ENCODE measurements around the gene ASS1.

The ASS1 gene

DNA sequence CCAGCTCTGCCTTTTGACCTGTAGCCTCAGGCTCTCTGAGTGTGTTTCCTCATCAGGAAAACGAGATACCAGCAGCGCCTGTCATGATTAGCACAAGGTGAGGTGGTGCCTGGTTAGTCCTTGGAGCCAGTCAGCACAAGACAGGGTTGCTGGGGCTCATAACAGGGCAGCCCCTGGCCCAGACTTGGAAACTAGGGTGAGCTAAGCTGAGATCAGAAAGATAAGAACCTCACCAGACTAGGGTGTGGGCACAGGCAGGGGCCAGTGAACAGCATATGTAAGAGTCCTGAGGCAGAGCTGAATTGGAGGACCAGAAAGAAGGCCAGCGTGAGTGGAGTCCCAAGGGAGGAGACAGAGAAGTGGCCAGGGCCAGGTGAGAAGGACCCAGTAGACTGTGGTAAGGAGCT is 91.9 kb downstream of the ASS1 start:
- no peak overlapping the region for H3K27ac ChIP-seq (ENCODE audit: low read depth, low read length)
- H3K4me1 ChIP-seq (ENCODE audit: control insufficient read depth, low read length): no peaks in the 10 kb centered on the region
- no peaks in the 10 kb centered on the region for H3K36me3 ChIP-seq (ENCODE audit: control insufficient read depth, low read length)
- H4K20me1 ChIP-seq (ENCODE audit: control insufficient read depth, insufficient read depth, low read depth, low read length): no peaks in the 10 kb centered on the region
- no peak for TF ChIP-seq EZH2phosphoT487 (IDR thresholded peaks at IDR 0.05; ENCODE audit: borderline replicate concordance, low read length)
- TF ChIP-seq, protein P1, sequence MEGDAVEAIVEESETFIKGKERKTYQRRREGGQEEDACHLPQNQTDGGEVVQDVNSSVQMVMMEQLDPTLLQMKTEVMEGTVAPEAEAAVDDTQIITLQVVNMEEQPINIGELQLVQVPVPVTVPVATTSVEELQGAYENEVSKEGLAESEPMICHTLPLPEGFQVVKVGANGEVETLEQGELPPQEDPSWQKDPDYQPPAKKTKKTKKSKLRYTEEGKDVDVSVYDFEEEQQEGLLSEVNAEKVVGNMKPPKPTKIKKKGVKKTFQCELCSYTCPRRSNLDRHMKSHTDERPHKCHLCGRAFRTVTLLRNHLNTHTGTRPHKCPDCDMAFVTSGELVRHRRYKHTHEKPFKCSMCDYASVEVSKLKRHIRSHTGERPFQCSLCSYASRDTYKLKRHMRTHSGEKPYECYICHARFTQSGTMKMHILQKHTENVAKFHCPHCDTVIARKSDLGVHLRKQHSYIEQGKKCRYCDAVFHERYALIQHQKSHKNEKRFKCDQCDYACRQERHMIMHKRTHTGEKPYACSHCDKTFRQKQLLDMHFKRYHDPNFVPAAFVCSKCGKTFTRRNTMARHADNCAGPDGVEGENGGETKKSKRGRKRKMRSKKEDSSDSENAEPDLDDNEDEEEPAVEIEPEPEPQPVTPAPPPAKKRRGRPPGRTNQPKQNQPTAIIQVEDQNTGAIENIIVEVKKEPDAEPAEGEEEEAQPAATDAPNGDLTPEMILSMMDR (IDR thresholded peaks at IDR 0.05; ENCODE audit: low read depth, low read length, poor library complexity, severe bottlenecking): no peak
- H3K9me3 ChIP-seq (ENCODE audit: control insufficient read depth, insufficient read depth, low read length): no peaks in the 10 kb centered on the region
- no peak overlapping the region for H3K4me2 ChIP-seq (ENCODE audit: low read length)
- peaks cover 21% of the 10 kb centered on the region for H3K27me3 ChIP-seq (ENCODE audit: control insufficient read depth, low read length)
- no peaks in the 10 kb centered on the region for H3K79me2 ChIP-seq (ENCODE audit: control insufficient read depth, low read length)
- no peaks in the 10 kb centered on the region for H3F3A ChIP-seq (ENCODE audit: control insufficient read depth, insufficient read depth)
- no peaks in the 10 kb centered on the region for H3K9me2 ChIP-seq (replicated peaks; ENCODE audit: control insufficient read depth, low read length)
- no peak overlapping the region for H3K4me3 ChIP-seq (ENCODE audit: low read length)

DNA sequence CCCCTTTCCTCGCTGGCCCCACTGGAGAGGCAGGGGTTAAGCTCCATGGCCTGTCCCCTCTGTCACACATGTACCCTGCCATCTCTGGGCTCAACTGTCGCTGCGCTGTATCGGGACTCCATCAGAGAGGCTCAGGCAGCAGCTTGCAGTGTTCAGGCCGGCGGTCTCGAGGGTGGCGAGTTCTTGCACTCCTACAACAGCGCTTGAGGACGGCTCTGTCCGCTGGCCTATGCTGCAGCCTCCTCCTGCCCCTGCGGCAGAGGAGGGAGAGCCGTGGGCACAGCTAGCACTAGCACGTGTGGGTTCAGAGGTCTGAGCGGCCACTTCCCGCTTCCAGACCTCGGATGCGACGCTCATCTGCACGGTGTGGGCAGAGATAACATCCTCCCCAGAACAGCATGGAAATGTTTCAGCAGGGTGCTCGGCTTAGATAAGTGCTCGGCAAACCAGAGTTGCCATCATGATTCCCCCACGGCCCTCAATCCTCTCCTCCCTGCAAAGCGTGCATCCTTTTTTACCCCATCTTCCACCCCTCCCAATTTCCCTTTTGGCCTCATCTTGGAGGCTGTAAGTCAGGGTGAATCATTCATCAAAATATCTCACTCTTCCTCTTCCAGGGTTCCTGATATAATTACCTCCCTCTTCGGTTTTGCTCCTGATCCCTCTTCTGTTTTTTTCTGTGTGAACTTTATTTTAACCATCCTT is 92.7 kb downstream of the ASS1 start:
- Histone ChIP-seq H3K9me3 (ENCODE audit: control insufficient read depth, insufficient read depth, low read length) (no peaks in the 10 kb centered on the region), H3K27ac (ENCODE audit: low read depth, low read length) (no peak overlapping the region), H3K9me2 (replicated peaks; ENCODE audit: control insufficient read depth, low read length) (no peaks in the 10 kb centered on the region), H3K36me3 (ENCODE audit: control insufficient read depth, low read length) (no peaks in the 10 kb centered on the region), H3F3A (ENCODE audit: control insufficient read depth, insufficient read depth) (no peaks in the 10 kb centered on the region), H3K4me1 (ENCODE audit: control insufficient read depth, low read length) (no peaks in the 10 kb centered on the region), H4K20me1 (ENCODE audit: control insufficient read depth, insufficient read depth, low read depth, low read length) (no peaks in the 10 kb centered on the region), H3K4me2 (ENCODE audit: low read length) (no peak overlapping the region), H3K27me3 (ENCODE audit: control insufficient read depth, low read length) (peaks cover 21% of the 10 kb centered on the region), H3K4me3 (ENCODE audit: low read length) (no peak overlapping the region), H3K79me2 (ENCODE audit: control insufficient read depth, low read length) (no peaks in the 10 kb centered on the region)
- no peak for TF ChIP-seq EZH2phosphoT487 (IDR thresholded peaks at IDR 0.05; ENCODE audit: borderline replicate concordance, low read length)
- TF ChIP-seq, protein P1 (IDR thresholded peaks at IDR 0.05; ENCODE audit: low read depth, low read length, poor library complexity, severe bottlenecking): no peak

DNA sequence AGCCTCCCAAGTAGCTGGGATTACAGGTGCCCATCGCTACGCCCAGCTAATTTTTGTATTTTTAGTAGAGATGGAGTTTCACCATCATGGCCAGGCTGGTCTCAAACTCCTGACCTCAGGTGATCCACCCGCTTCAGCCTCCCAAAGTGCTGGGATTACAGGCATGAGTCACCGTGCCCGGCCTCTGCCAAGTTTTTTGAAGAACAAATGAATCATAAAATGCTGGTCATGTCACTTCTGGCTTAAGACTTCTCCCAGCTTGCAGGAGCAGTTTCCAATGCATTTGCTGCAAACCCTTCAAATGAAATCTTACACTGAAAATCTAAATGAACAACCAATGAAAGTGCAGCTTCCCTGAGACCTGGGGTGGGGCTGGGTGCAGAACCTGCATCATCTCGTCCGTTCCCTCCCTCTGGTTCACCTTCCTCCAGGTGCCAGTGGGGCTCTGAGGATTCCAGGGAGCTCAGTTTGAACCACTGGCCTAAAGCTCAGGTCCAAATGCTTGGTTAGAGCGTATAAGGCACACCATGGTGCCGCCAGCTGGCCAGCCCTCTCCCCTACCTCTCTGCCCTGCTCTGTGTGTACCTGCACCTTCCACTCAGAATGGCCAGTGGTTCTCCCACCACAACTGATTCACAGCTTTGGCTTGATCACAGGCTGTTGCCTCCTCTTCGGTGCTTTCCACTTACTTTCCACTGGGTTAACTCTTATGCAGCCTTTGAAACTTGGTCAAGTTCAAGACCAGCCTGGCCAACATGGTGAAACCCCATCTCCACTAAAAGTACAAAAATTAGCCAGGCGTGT is 94.9 kb downstream of the ASS1 start:
- H3K9me3 ChIP-seq (ENCODE audit: control insufficient read depth, insufficient read depth, low read length): no peaks in the 10 kb centered on the region
- peaks cover 21% of the 10 kb centered on the region for H3K27me3 ChIP-seq (ENCODE audit: control insufficient read depth, low read length)
- no peak overlapping the region for H3K4me3 ChIP-seq (ENCODE audit: low read length)
- H3K79me2 ChIP-seq (ENCODE audit: control insufficient read depth, low read length): no peaks in the 10 kb centered on the region
- H3F3A ChIP-seq (ENCODE audit: control insufficient read depth, insufficient read depth): no peaks in the 10 kb centered on the region
- H3K27ac ChIP-seq (ENCODE audit: low read depth, low read length): no peak overlapping the region
- no peaks in the 10 kb centered on the region for H3K36me3 ChIP-seq (ENCODE audit: control insufficient read depth, low read length)
- no peak overlapping the region for H3K4me2 ChIP-seq (ENCODE audit: low read length)
- no peaks in the 10 kb centered on the region for H4K20me1 ChIP-seq (ENCODE audit: control insufficient read depth, insufficient read depth, low read depth, low read length)
- TF ChIP-seq, protein P1 (IDR thresholded peaks at IDR 0.05; ENCODE audit: low read depth, low read length, poor library complexity, severe bottlenecking): no peak
- no peak for TF ChIP-seq EZH2phosphoT487 (IDR thresholded peaks at IDR 0.05; ENCODE audit: borderline replicate concordance, low read length)
- no peaks in the 10 kb centered on the region for H3K4me1 ChIP-seq (ENCODE audit: control insufficient read depth, low read length)
- no peaks in the 10 kb centered on the region for H3K9me2 ChIP-seq (replicated peaks; ENCODE audit: control insufficient read depth, low read length)
